ENCODE results near the gene RCAN1. TPM values are rescaled to one million over a fixed set of nuclear protein-coding genes. Genes with fewer than 3 reads are reported as not detected.
"Not testable (repeated sequence)": the region's sequence is repeated elsewhere in the genome, so short reads cannot be mapped to it uniquely, and the experiment has no call there.

The RCAN1 gene
- total RNA-seq, 1 donor from 2014 or later = 9.1 TPM

DNA sequence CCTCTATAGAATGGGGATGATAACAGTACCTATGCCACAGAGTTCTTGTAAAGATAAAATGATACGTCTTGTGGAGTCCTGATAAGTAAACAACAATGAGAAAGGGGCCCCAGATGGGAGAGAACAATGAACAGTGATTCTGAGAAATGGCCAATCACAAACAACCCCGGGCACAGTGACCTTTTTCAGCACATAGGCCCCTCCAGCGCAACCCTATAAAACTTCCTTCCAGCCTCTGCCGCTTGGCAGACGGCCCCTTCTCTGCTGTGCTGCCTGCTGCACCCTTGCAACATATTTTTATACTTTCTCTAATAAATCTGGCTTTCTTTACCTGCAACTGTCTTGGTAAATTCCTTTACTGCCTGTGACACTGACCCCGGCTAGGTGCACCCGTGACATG is 8.9 kb downstream of the RCAN1 start:
- Mint-ChIP-seq H3K9me3 (ENCODE audit: unreplicated experiment) (no peaks in the 10 kb centered on the region), H3K4me1 (ENCODE audit: unreplicated experiment) (no peaks in the 10 kb centered on the region), H3K27ac (ENCODE audit: unreplicated experiment) (no peak overlapping the region), H3K36me3 (ENCODE audit: low read depth, unreplicated experiment) (no peaks in the 10 kb centered on the region), H3K27me3 (ENCODE audit: unreplicated experiment) (peaks cover 3% of the 10 kb centered on the region), H3K4me3 (ENCODE audit: unreplicated experiment) (no peak overlapping the region)
- no peak for DNase-seq (ENCODE audit: low spot score)
- TF ChIP-seq, protein P1, sequence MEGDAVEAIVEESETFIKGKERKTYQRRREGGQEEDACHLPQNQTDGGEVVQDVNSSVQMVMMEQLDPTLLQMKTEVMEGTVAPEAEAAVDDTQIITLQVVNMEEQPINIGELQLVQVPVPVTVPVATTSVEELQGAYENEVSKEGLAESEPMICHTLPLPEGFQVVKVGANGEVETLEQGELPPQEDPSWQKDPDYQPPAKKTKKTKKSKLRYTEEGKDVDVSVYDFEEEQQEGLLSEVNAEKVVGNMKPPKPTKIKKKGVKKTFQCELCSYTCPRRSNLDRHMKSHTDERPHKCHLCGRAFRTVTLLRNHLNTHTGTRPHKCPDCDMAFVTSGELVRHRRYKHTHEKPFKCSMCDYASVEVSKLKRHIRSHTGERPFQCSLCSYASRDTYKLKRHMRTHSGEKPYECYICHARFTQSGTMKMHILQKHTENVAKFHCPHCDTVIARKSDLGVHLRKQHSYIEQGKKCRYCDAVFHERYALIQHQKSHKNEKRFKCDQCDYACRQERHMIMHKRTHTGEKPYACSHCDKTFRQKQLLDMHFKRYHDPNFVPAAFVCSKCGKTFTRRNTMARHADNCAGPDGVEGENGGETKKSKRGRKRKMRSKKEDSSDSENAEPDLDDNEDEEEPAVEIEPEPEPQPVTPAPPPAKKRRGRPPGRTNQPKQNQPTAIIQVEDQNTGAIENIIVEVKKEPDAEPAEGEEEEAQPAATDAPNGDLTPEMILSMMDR (IDR thresholded peaks at IDR 0.05; ENCODE audit: unreplicated experiment) = no peak

GRCh38 chr21:34604956-34605355 is 10.0 kb downstream of the RCAN1 start:
- not testable (repeated sequence) for DNase-seq (ENCODE audit: low spot score); H3K4me1 Mint-ChIP-seq (ENCODE audit: unreplicated experiment); H3K36me3 Mint-ChIP-seq (ENCODE audit: low read depth, unreplicated experiment); H3K27me3 Mint-ChIP-seq (ENCODE audit: unreplicated experiment); H3K27ac Mint-ChIP-seq (ENCODE audit: unreplicated experiment); H3K4me3 Mint-ChIP-seq (ENCODE audit: unreplicated experiment); H3K9me3 Mint-ChIP-seq (ENCODE audit: unreplicated experiment)

DNA sequence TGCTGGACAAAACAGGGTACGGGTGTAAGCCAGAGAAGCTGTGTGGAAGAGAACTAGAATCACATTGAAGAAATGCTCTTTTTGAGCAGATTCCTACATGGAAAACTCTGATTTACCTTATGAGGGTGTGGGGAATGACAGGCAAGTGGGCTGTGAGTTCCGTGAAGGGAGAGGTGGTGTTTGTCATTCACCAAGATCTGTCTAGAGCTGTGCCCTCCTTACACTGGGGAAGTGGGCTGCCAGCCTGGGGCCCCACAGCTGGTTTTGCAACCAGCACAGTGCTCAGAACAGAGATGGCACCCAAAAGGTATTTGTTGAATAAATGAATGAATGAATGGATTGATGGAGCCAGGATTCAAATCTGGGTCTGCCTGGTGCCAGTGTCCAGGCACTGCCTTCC is 10.4 kb downstream of the RCAN1 start:
- no peaks in the 10 kb centered on the region for H3K9me3 Mint-ChIP-seq (ENCODE audit: unreplicated experiment)
- no peaks in the 10 kb centered on the region for H3K4me1 Mint-ChIP-seq (ENCODE audit: unreplicated experiment)
- H3K36me3 Mint-ChIP-seq (ENCODE audit: low read depth, unreplicated experiment) = no peaks in the 10 kb centered on the region
- no peak overlapping the region for H3K4me3 Mint-ChIP-seq (ENCODE audit: unreplicated experiment)
- H3K27ac Mint-ChIP-seq (ENCODE audit: unreplicated experiment) = no peak overlapping the region
- TF ChIP-seq, protein P1 (IDR thresholded peaks at IDR 0.05; ENCODE audit: unreplicated experiment) = no peak
- no peaks in the 10 kb centered on the region for H3K27me3 Mint-ChIP-seq (ENCODE audit: unreplicated experiment)
- no peak for DNase-seq (ENCODE audit: low spot score)

GRCh38 chr21:34603710-34604057 is 11.2 kb downstream of the RCAN1 start:
- Mint-ChIP-seq H3K27ac (ENCODE audit: unreplicated experiment) (no peak overlapping the region), H3K9me3 (ENCODE audit: unreplicated experiment) (no peaks in the 10 kb centered on the region), H3K4me3 (ENCODE audit: unreplicated experiment) (no peak overlapping the region), H3K4me1 (ENCODE audit: unreplicated experiment) (no peaks in the 10 kb centered on the region), H3K27me3 (ENCODE audit: unreplicated experiment) (no peaks in the 10 kb centered on the region), H3K36me3 (ENCODE audit: low read depth, unreplicated experiment) (no peaks in the 10 kb centered on the region)
- DNase-seq (ENCODE audit: low spot score) = no peak
- TF ChIP-seq, protein P1 (IDR thresholded peaks at IDR 0.05; ENCODE audit: unreplicated experiment) = no peak

- no peak overlapping the region for H3K4me3 Mint-ChIP-seq (ENCODE audit: unreplicated experiment)
- no peak overlapping the region for H3K27ac Mint-ChIP-seq (ENCODE audit: unreplicated experiment)
- H3K27me3 Mint-ChIP-seq (ENCODE audit: unreplicated experiment) = no peaks in the 10 kb centered on the region
- no peaks in the 10 kb centered on the region for H3K4me1 Mint-ChIP-seq (ENCODE audit: unreplicated experiment)
- DNase-seq (ENCODE audit: low spot score) = peak; percentile 83
- TF ChIP-seq, protein P1 (IDR thresholded peaks at IDR 0.05; ENCODE audit: unreplicated experiment) = peak; percentile 43
- H3K36me3 Mint-ChIP-seq (ENCODE audit: low read depth, unreplicated experiment) = no peaks in the 10 kb centered on the region
- H3K9me3 Mint-ChIP-seq (ENCODE audit: unreplicated experiment) = no peaks in the 10 kb centered on the region
Measured at GRCh38 chr21:34603002-34603709, 11.8 kb downstream of the RCAN1 start.
